GM19099 (cell line): Measurements from ENCODE around the gene ABCA12.

ENCODE experiments used
- POLR2A ChIP-seq: IDR thresholded peaks from 3 replicates; pipeline ENCODE4 v1.6.1; 2011; ENCODE audit warnings: low read depth; ENCODE audit not compliant: insufficient read length; ENCODE audit errors: extremely low read depth

The ABCA12 gene

GRCh38 chr2:215143458-215143857 is 5.0 kb upstream of the ABCA12 start:
- TF ChIP-seq POLR2A = no peak

- TF ChIP-seq POLR2A = no peak
These were observed 3.3 kb upstream of the ABCA12 start for GRCh38 chr2:215141706-215142105.

- TF ChIP-seq POLR2A = no peak
These were observed 1.8 kb upstream of the ABCA12 start for GRCh38 chr2:215140166-215140707.

GRCh38 chr2:215137741-215138340 is 585 bp downstream of the ABCA12 start:
- TF ChIP-seq POLR2A = no peak

- TF ChIP-seq POLR2A = no peak
These were observed 1.1 kb downstream of the ABCA12 start for GRCh38 chr2:215137329-215137686.

GRCh38 chr2:215136669-215137328 is 1.6 kb downstream of the ABCA12 start:
- no peak for TF ChIP-seq POLR2A

- no peak for TF ChIP-seq POLR2A
These were observed 18.0 kb downstream of the ABCA12 start for GRCh38 chr2:215120401-215120800.

GRCh38 chr2:215119847-215120246 is 18.6 kb downstream of the ABCA12 start:
- TF ChIP-seq POLR2A = no peak

GRCh38 chr2:215110918-215111317 is 27.5 kb downstream of the ABCA12 start:
- no peak for TF ChIP-seq POLR2A

- TF ChIP-seq POLR2A = no peak
These were observed 31.0 kb downstream of the ABCA12 start for GRCh38 chr2:215107216-215108056.

- TF ChIP-seq POLR2A = no peak
These were observed 32.6 kb downstream of the ABCA12 start for GRCh38 chr2:215105607-215106354.

GRCh38 chr2:215104226-215104625 is 34.2 kb downstream of the ABCA12 start:
- no peak for TF ChIP-seq POLR2A

GRCh38 chr2:215098875-215099274 is 39.6 kb downstream of the ABCA12 start:
- TF ChIP-seq POLR2A = no peak

GRCh38 chr2:215084080-215084479 is 54.3 kb downstream of the ABCA12 start:
- TF ChIP-seq POLR2A = no peak

- no peak for TF ChIP-seq POLR2A
These were observed 55.3 kb downstream of the ABCA12 start for GRCh38 chr2:215083146-215083545.
